Peyer's patch (tissue), 4 donors: ENCODE data around the gene TBX1.

Experiments used
- POLR2A ChIP-seq, 2 donors: fragments of 450-650 bp; IDR thresholded peaks; one replicate each; pipeline ENCODE4 v1.5.1; 2017; ENCODE audit warnings: antibody characterized with exemption in 2 of 2, mild to moderate bottlenecking in 2 of 2, moderate library complexity in 2 of 2
- TF ChIP-seq, protein P1 (sequence below), 6 experiments: fragments of 450-650 bp in 4 of 6; fragments of 200-600 bp in 2 of 6; sonication (generic) in 1 of 6; IDR thresholded peaks; one replicate each; pipeline ENCODE4 v1.5.1; 2017 to 2019; ENCODE audit warnings: antibody characterized with exemption in 6 of 6, mild to moderate bottlenecking in 3 of 6, moderate library complexity in 1 of 6

GRCh38 chr22:19789828-19790227, 29.2 kb downstream of the TBX1 start:
- TF ChIP-seq, protein P1, sequence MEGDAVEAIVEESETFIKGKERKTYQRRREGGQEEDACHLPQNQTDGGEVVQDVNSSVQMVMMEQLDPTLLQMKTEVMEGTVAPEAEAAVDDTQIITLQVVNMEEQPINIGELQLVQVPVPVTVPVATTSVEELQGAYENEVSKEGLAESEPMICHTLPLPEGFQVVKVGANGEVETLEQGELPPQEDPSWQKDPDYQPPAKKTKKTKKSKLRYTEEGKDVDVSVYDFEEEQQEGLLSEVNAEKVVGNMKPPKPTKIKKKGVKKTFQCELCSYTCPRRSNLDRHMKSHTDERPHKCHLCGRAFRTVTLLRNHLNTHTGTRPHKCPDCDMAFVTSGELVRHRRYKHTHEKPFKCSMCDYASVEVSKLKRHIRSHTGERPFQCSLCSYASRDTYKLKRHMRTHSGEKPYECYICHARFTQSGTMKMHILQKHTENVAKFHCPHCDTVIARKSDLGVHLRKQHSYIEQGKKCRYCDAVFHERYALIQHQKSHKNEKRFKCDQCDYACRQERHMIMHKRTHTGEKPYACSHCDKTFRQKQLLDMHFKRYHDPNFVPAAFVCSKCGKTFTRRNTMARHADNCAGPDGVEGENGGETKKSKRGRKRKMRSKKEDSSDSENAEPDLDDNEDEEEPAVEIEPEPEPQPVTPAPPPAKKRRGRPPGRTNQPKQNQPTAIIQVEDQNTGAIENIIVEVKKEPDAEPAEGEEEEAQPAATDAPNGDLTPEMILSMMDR (IDR thresholded peaks at IDR 0.05), result no peak
- TF ChIP-seq POLR2A (IDR thresholded peaks at IDR 0.05), result no peak
